ENCODE results near the gene STXBP1. TPM values are rescaled to one million over a fixed set of nuclear protein-coding genes. Genes with fewer than 3 reads are reported as not detected.
A peak's percentile ranks its signal among the peaks of the same experiment; 100 is the strongest.

STXBP1 gene
- total RNA-seq, 1 donor from 2014 or later: 92.1 TPM

GRCh38 chr9:127734747-127735529 lies 122.9 kb downstream of the STXBP1 start, which contains the start of gene TOR2A:
TSS of gene TOR2A (minus strand) at chr9:127735294. CDS start at chr9:127735270, 24 bp downstream.
- Histone ChIP-seq H3K9me3 (no peaks in the 10 kb centered on the region), H3K4me3 (peak within 1 kb of the TSS; percentile 82), H3K36me3 (peaks cover 28% of the 10 kb centered on the region), H3K27ac (peak within 1 kb of the TSS; percentile 96), H3K4me1 (peaks cover 9% of the 10 kb centered on the region), H3K27me3 (no peaks in the 10 kb centered on the region)
- ATAC-seq: peak; percentile 96
- TF ChIP-seq CTCF (IDR thresholded peaks at IDR 0.05): peak; percentile 90
- peak; percentile 99 for DNase-seq
- intact Hi-C loops (cut with DNase I): loop anchor here (5.0 to 10.0 kb wide), 2 partner anchors 143 to 190 kb away; no protein-coding TSS in a partner anchor

GRCh38 chr9:127735530-127736185 lies 123.6 kb downstream of the STXBP1 start:
- peaks cover 35% of the 10 kb centered on the region for H3K36me3 ChIP-seq
- H3K27me3 ChIP-seq: no peaks in the 10 kb centered on the region
- no peak for DNase-seq

GRCh38 chr9:127738666-127739065 lies 126.6 kb downstream of the STXBP1 start:
- ATAC-seq (no peak), DNase-seq (no peak)
- no peak overlapping the region for H3K27ac ChIP-seq
- intact Hi-C loops (cut with DNase I): loop anchor here (10.0 kb wide), 1 partner anchor 186 kb away; no protein-coding TSS in a partner anchor
- no peaks in the 10 kb centered on the region for H3K9me3 ChIP-seq
- no peak overlapping the region for H3K4me3 ChIP-seq
- H3K36me3 ChIP-seq: peaks cover 41% of the 10 kb centered on the region
- H3K4me1 ChIP-seq: peaks cover 19% of the 10 kb centered on the region
- TF ChIP-seq CTCF (IDR thresholded peaks at IDR 0.05): no peak
- no peaks in the 10 kb centered on the region for H3K27me3 ChIP-seq

More at GRCh38 chr9:127735530-127736185, 123.6 kb downstream of the STXBP1 start:
- intact Hi-C loops (cut with DNase I): loop anchor here (10.0 kb wide), 1 partner anchor 189 kb away; no protein-coding TSS in a partner anchor
- Histone ChIP-seq H3K9me3 (no peaks in the 10 kb centered on the region), H3K4me3 (no peak overlapping the region), H3K27ac (peak overlapping the region; percentile 96), H3K4me1 (peaks cover 14% of the 10 kb centered on the region)
- ATAC-seq: no peak
- TF ChIP-seq CTCF (IDR thresholded peaks at IDR 0.05): no peak

GRCh38 chr9:127739614-127740330 lies 127.7 kb downstream of the STXBP1 start:
- no peak for ATAC-seq

More at GRCh38 chr9:127739614-127740330, 127.7 kb downstream of the STXBP1 start:
- Histone ChIP-seq H3K27ac (peak overlapping the region; percentile 51), H3K36me3 (peaks cover 46% of the 10 kb centered on the region), H3K9me3 (no peaks in the 10 kb centered on the region), H3K4me1 (peaks cover 12% of the 10 kb centered on the region), H3K4me3 (no peak overlapping the region), H3K27me3 (no peaks in the 10 kb centered on the region)
- TF ChIP-seq CTCF (IDR thresholded peaks at IDR 0.05): no peak
- intact Hi-C loops (cut with DNase I): loop anchor here (10.0 kb wide), 1 partner anchor 185 kb away; no protein-coding TSS in a partner anchor
- DNase-seq: no peak

All from upper lobe of right lung (tissue), 1 donor.